Activated naive CD4-positive, alpha-beta T cell treated with Interleukin-2 at 50 U/mL for 16 hours (primary cell): ENCODE results near the gene LASP1NB.
A peak's percentile ranks its signal among the peaks of the same experiment; 100 is the strongest.
"Not testable (repeated sequence)": the region's sequence is repeated elsewhere in the genome, so short reads cannot be mapped to it uniquely, and the experiment has no call there.

Experiments used
- DNase-seq: peaks from one replicate; pipeline ENCODE4 v3.0.0-alpha.2; 2020

Gene LASP1NB

GRCh38 chr17:38897671-38898290 lies 27.6 kb upstream of the LASP1NB start:
- DNase-seq: no peak

GRCh38 chr17:38898291-38898679 lies 27.1 kb upstream of the LASP1NB start:
- no peak for DNase-seq

- DNase-seq: peak; percentile 87
Measured at GRCh38 chr17:38898812-38899348, 26.5 kb upstream of the LASP1NB start.

- no peak for DNase-seq
Measured at GRCh38 chr17:38899421-38899820, 26.0 kb upstream of the LASP1NB start.

- DNase-seq: peak; percentile 19
Measured at GRCh38 chr17:38900978-38901656, 24.3 kb upstream of the LASP1NB start.

GRCh38 chr17:38903404-38903803 lies 22.0 kb upstream of the LASP1NB start:
- DNase-seq: no peak

GRCh38 chr17:38904892-38905291 lies 20.5 kb upstream of the LASP1NB start:
- DNase-seq: no peak

- DNase-seq: no peak
Measured at GRCh38 chr17:38905375-38905774, 20.0 kb upstream of the LASP1NB start.

- no peak for DNase-seq
Measured at GRCh38 chr17:38906460-38907228, 18.8 kb upstream of the LASP1NB start.

GRCh38 chr17:38907930-38908675 lies 17.3 kb upstream of the LASP1NB start:
- DNase-seq: no peak

GRCh38 chr17:38908676-38909181 lies 16.7 kb upstream of the LASP1NB start:
- no peak for DNase-seq

GRCh38 chr17:38910325-38910724 lies 15.1 kb upstream of the LASP1NB start:
- DNase-seq: no peak

- no peak for DNase-seq
Measured at GRCh38 chr17:38911081-38911730, 14.2 kb upstream of the LASP1NB start.

- DNase-seq: not testable (repeated sequence)
Measured at GRCh38 chr17:38911731-38912081, 13.7 kb upstream of the LASP1NB start.

- DNase-seq: no peak
Measured at GRCh38 chr17:38912221-38912813, 13.1 kb upstream of the LASP1NB start.

GRCh38 chr17:38914741-38915638 lies 10.4 kb upstream of the LASP1NB start:
- DNase-seq: no peak

GRCh38 chr17:38915639-38915995 lies 9.8 kb upstream of the LASP1NB start:
- no peak for DNase-seq

GRCh38 chr17:38916771-38917170 lies 8.6 kb upstream of the LASP1NB start:
- DNase-seq: no peak

GRCh38 chr17:38917259-38917658 lies 8.2 kb upstream of the LASP1NB start:
- no peak for DNase-seq

- no peak for DNase-seq
Measured at GRCh38 chr17:38918129-38918913, 7.1 kb upstream of the LASP1NB start.
